ENCODE data around the gene PTPRT.

PTPRT gene

GRCh38 chr20:42795111-42795695, 394.5 kb downstream of the PTPRT start:
- no peak for DNase-seq (ENCODE audit: low read depth)

- no peak for DNase-seq (ENCODE audit: low read depth)
Observed at GRCh38 chr20:42792052-42792451, 397.7 kb downstream of the PTPRT start.

- no peak for DNase-seq (ENCODE audit: low read depth)
Observed at GRCh38 chr20:42790111-42790510, 399.6 kb downstream of the PTPRT start.

GRCh38 chr20:42788707-42789106, 401.0 kb downstream of the PTPRT start:
- DNase-seq (ENCODE audit: low read depth): no peak

GRCh38 chr20:42785041-42785440, 404.7 kb downstream of the PTPRT start:
- DNase-seq (ENCODE audit: low read depth): no peak

GRCh38 chr20:42779216-42779615, 410.5 kb downstream of the PTPRT start:
- DNase-seq (ENCODE audit: low read depth): no peak

GRCh38 chr20:42775866-42776265, 413.8 kb downstream of the PTPRT start:
- no peak for DNase-seq (ENCODE audit: low read depth)

GRCh38 chr20:42775037-42775436, 414.7 kb downstream of the PTPRT start:
- DNase-seq (ENCODE audit: low read depth): no peak

GRCh38 chr20:42763015-42763414, 426.7 kb downstream of the PTPRT start:
- DNase-seq (ENCODE audit: low read depth): no peak

- no peak for DNase-seq (ENCODE audit: low read depth)
Observed at GRCh38 chr20:42756991-42757390, 432.7 kb downstream of the PTPRT start.

GRCh38 chr20:42754706-42755105, 435.0 kb downstream of the PTPRT start:
- DNase-seq (ENCODE audit: low read depth): no peak

GRCh38 chr20:42752620-42753019, 437.1 kb downstream of the PTPRT start:
- DNase-seq (ENCODE audit: low read depth): no peak

GRCh38 chr20:42749556-42749955, 440.1 kb downstream of the PTPRT start:
- DNase-seq (ENCODE audit: low read depth): no peak

- no peak for DNase-seq (ENCODE audit: low read depth)
Observed at GRCh38 chr20:42747765-42748411, 441.8 kb downstream of the PTPRT start.

GRCh38 chr20:42744756-42745465, 444.8 kb downstream of the PTPRT start:
- DNase-seq (ENCODE audit: low read depth): no peak

- no peak for DNase-seq (ENCODE audit: low read depth)
Observed at GRCh38 chr20:42742926-42743325, 446.8 kb downstream of the PTPRT start.

- DNase-seq (ENCODE audit: low read depth): no peak
Observed at GRCh38 chr20:42741906-42742305, 447.8 kb downstream of the PTPRT start.

GRCh38 chr20:42740226-42740870, 449.4 kb downstream of the PTPRT start:
- DNase-seq (ENCODE audit: low read depth): no peak

- no peak for DNase-seq (ENCODE audit: low read depth)
Observed at GRCh38 chr20:42739683-42740082, 450.0 kb downstream of the PTPRT start.

- no peak for DNase-seq (ENCODE audit: low read depth)
Observed at GRCh38 chr20:42735539-42735938, 454.2 kb downstream of the PTPRT start.

- DNase-seq (ENCODE audit: low read depth): no peak
Observed at GRCh38 chr20:42734660-42735368, 454.9 kb downstream of the PTPRT start.

GRCh38 chr20:42721923-42722322, 467.8 kb downstream of the PTPRT start:
- no peak for DNase-seq (ENCODE audit: low read depth)

Measured in activated gamma-delta T cell treated with anti-CD3 and anti-CD28 coated beads, Interleukin-2, amount 50 U/mL, for 16 hours (primary cell).